ENCODE data around the gene KRT78.

Gene KRT78

GRCh38 chr12:52831251-52831650 is 17.5 kb downstream of the KRT78 start:
- Mint-ChIP-seq H3K36me3 (ENCODE audit: low read depth) (no peaks in the 10 kb centered on the region), H3K4me1 (no peaks in the 10 kb centered on the region), H3K27ac (no peak overlapping the region), H3K27me3 (ENCODE audit: low read depth) (peaks cover 5% of the 10 kb centered on the region), H3K9me3 (no peaks in the 10 kb centered on the region), H3K4me3 (no peak overlapping the region)
- TF ChIP-seq CTCF (IDR thresholded peaks at IDR 0.05; ENCODE audit: unreplicated experiment in 3 of 3) = no peak

- Mint-ChIP-seq H3K4me1 (no peaks in the 10 kb centered on the region), H3K27ac (no peak overlapping the region), H3K36me3 (ENCODE audit: low read depth) (no peaks in the 10 kb centered on the region), H3K27me3 (ENCODE audit: low read depth) (peaks cover 4% of the 10 kb centered on the region), H3K9me3 (no peaks in the 10 kb centered on the region), H3K4me3 (no peak overlapping the region)
- TF ChIP-seq CTCF (IDR thresholded peaks at IDR 0.05; ENCODE audit: unreplicated experiment in 3 of 3) = no peak
These were observed 18.6 kb downstream of the KRT78 start for GRCh38 chr12:52829986-52830770.

- Mint-ChIP-seq H3K36me3 (ENCODE audit: low read depth) (no peaks in the 10 kb centered on the region), H3K27me3 (ENCODE audit: low read depth) (peaks cover 6% of the 10 kb centered on the region), H3K27ac (no peak overlapping the region), H3K9me3 (no peaks in the 10 kb centered on the region), H3K4me1 (no peaks in the 10 kb centered on the region), H3K4me3 (no peak overlapping the region)
- TF ChIP-seq CTCF (IDR thresholded peaks at IDR 0.05; ENCODE audit: unreplicated experiment in 3 of 3) = no peak
These were observed 20.2 kb downstream of the KRT78 start for GRCh38 chr12:52828591-52829021.

GRCh38 chr12:52828156-52828555 is 20.6 kb downstream of the KRT78 start:
- Mint-ChIP-seq H3K36me3 (ENCODE audit: low read depth) (no peaks in the 10 kb centered on the region), H3K27ac (no peak overlapping the region), H3K27me3 (ENCODE audit: low read depth) (peaks cover 8% of the 10 kb centered on the region), H3K9me3 (no peaks in the 10 kb centered on the region), H3K4me3 (no peak overlapping the region), H3K4me1 (no peaks in the 10 kb centered on the region)
- no peak for TF ChIP-seq CTCF (IDR thresholded peaks at IDR 0.05; ENCODE audit: unreplicated experiment in 3 of 3)

- Mint-ChIP-seq H3K27ac (peak overlapping the region in 1 of 3 experiments; percentile 25), H3K27me3 (ENCODE audit: low read depth) (peaks cover 8% of the 10 kb centered on the region), H3K4me3 (no peak overlapping the region), H3K4me1 (no peaks in the 10 kb centered on the region), H3K9me3 (no peaks in the 10 kb centered on the region), H3K36me3 (ENCODE audit: low read depth) (no peaks in the 10 kb centered on the region)
- no peak for TF ChIP-seq CTCF (IDR thresholded peaks at IDR 0.05; ENCODE audit: unreplicated experiment in 3 of 3)
These were observed 21.2 kb downstream of the KRT78 start for GRCh38 chr12:52827499-52828090.

Measured in nephron (organoid).